ENCODE data around the gene SERPING1.
A peak's percentile ranks its signal among the peaks of the same experiment; 100 is the strongest.

Gene SERPING1

DNA sequence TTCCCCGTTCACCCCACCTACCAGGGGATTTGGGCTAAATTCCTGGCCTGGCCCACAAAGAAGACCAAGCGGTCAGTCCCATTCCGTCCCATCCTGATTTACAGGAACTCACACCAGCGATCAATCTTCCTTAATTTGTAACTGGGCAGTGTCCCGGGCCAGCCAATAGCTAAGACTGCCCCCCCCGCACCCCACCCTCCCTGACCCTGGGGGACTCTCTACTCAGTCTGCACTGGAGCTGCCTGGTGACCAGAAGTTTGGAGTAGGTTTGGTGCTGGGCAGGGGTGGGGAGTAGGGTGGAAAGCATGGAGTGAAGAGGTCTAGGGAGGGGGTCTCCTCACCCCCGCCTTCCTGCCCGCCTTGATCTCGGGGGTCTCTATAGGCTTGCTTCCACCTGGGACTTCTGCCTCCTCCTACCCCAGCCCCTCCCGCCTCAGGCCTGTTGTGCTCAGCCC, at the start of gene SERPING1:
TSS of gene SERPING1 (plus strand) at position 225 of the 455 bp plus-strand sequence. CDS start 586 bp downstream, outside the sequence.
- DNase-seq (ENCODE audit: low read depth in 2 of 2, low spot score in 1 of 2), result no peak

DNA sequence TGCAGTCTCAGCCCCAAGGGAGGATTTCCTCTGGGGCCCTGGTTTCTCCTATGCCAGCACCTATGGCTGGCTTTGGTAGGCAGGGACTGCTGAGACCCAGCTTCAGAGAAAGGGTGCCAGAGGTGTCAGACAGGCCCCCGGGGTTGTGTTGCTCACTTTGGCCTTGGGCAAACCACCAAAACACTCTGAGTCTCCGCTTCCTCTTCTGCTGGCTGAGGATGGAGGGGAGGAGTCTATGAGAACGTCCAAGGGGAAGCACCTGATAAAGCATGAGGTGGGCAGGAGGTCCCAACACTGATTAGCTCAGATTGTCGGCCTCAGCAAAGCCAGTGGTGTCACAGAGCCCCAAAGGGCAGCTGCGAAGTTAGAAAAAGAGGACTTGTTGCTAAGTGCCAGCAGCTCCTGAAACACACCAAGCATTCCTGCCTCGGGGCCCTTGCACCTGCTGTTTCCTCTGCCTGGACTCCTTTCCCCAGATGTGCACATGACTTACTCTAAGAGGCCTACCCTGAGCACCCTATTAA, 49.6 kb upstream of the SERPING1 start:
- no peak for DNase-seq (ENCODE audit: low read depth in 2 of 2, low spot score in 1 of 2)

DNA sequence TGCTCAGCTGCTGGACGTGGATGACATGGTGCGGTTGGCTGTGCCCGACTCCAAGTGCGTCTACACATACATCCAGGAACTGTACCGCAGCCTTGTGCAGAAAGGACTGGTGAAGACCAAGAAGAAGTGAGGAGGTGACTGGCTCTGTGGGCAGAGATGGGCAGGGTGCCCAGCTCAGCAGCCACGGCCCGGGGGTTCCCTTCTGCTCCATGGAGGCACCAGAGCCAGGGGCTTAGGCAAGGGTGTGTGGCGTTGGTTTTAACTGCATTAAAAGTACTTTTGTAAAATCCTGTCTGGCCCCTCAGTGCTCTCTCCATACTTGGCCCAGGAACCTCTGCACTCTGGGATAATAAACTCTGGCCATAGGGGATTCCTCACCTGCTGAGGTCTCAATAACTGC, 47.5 kb upstream of the SERPING1 start:
- DNase-seq (ENCODE audit: low read depth in 2 of 2, low spot score in 1 of 2), result no peak

DNA sequence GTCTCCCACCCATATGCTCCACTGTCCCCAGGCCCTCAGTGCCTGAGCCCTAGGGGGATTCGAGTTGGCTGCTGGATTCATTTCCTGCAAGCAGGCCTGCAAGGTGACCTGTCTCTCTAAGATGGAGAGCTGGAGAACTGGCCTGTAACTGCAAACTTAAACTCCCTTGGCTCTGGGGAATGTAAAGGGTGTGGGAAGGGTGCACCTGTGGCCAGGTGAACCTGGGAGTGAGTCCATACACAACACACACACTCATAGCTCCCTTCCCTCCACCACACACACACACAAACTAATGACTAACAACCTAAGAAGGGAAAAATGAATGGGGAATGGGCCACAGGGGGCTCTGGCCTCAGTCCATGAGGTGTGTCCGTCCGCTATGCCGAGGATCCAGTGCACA, 45.5 kb upstream of the SERPING1 start:
- DNase-seq (ENCODE audit: low read depth in 2 of 2, low spot score in 1 of 2), result no peak

DNA sequence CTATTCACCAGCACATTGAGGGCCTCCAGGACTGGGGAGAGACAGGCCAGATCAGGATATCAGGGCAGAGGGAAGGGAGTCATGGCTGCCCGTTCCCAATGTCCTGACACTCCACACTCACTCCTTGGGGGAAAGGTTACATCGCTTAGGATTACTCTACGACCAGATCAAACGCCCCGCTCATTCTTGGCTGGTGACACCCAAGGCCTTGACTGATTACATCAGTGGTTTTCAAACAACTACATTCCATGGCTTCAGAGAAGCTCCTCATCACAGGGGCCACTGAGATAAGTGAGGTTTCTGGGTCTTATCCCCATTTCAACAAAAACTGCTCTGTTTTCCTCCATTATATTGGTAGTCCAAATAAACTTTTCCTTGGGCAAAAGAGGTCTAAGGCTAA, 45.0 kb upstream of the SERPING1 start:
- DNase-seq (ENCODE audit: low read depth in 2 of 2, low spot score in 1 of 2), result no peak

DNA sequence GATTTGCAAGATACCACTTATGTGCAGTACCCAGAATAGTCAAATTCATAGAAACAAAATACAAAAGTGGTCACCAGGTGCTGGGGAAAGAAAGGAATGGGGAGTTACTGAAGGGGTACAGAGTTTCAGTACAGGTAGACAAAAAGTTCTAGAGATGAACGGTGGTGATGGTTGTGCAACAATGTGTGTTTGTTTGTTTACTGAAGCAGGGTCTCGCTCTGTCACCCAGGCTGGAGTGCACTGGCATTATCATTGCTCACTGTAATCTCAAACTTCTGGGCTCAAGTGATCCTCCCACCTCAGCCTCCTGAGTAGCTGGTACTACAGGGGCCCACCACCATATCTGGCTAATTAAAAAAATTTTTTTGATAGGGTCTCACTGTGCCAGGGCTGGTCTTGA, 42.1 kb upstream of the SERPING1 start:
- DNase-seq (ENCODE audit: low read depth in 2 of 2, low spot score in 1 of 2), result no peak

DNA sequence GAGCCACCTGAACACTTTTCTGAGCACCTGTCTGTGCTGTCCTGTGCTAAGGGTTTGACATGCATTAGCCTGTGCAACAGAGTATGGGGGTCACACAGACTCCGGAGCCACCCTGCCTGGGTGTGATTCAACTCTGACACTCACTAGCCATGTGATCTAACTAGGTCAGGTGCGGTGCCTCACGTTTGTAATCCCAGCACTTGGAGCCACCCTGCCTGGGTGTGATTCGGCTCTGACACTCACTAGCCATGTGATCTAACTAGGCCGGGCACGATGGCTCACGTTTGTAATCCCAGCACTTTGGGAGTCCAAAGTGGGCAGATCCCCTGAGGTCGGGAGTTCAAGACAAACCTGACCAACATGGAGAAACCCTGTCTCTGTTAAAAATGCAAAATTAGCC, 41.4 kb upstream of the SERPING1 start:
- no peak for DNase-seq (ENCODE audit: low read depth in 2 of 2, low spot score in 1 of 2)

DNA sequence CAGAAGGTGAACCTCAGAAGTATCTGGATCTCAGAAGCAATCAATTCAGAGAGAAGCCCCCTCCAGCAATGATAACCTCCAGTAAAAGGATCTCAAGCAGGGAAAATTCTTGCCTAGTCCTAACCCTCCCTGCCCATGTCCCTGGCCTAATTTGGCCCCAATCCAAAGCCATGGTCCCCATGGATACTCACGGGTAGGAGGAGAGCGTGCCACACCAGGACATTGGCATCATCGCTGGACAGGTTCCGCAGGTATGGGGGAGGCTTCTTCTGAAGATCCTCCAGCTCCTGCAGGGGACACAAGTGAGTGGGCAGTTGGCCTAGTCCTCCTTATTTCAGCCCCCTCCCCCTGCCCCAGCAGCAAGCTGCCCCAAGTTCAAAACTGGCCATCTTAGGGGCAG, 37.3 kb upstream of the SERPING1 start:
- no peak for DNase-seq (ENCODE audit: low read depth in 2 of 2, low spot score in 1 of 2)

DNA sequence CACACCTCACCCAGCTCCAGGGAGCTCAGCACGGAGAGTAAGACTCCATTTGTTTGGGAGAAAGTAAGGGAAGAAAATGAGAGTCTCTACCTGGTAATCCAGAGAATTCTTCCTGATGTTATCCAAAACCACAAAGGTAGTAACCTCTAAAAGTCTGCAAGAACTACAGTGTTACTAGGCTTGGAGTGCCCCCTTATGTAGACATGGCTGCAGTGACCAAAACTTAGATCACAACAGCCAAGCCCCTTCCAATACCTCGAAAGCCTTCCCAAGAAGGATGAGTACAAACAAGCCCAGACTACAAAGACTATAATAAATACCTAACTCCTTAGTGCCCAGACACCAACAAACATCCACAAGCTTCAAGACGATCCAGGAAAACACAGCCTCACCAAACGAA, 34.9 kb upstream of the SERPING1 start:
- no peak for DNase-seq (ENCODE audit: low read depth in 2 of 2, low spot score in 1 of 2)

DNA sequence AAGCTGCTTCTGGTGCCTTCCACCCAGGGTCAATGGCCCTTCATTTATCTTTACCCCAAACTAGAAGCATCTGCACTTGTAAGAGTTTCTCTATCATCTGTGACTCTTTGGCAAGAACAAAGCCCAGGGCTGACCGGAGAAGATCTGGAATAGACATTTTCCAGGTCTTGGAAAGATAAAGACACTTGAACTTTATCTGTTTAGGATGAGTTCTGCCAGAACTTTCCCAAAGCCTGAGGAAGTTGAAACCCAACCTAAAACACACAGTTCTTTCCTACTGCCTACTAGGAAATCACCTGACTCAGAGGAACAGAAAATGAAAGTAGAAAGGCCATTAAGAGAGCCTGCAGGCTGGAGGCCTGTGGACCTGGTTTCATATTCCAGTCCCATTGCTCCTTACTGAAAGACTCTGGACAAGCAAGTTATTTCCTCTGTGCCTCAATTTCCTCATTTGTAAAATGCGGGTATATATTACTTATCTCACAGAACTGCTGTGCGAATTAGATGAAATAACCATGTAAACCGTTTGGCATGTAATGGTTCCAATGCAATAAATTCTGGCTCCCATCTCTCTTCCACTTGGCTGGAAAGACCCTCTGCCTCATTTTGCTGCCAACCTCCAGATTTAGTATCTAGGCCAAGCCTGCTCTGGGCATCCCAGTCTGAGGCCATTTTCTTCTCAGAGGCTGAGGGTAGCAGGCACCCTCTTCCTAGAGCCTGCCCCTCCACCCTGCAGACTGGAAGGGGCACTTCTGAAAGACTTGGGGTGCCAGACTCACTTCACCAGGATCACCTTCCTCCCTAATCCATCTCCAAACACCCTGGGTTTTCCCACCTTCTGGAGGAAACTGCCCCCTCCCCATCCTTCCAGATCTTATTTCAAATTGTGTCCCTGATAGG, 31.2 kb upstream of the SERPING1 start:
- no peak for DNase-seq (ENCODE audit: low read depth in 2 of 2, low spot score in 1 of 2)

DNA sequence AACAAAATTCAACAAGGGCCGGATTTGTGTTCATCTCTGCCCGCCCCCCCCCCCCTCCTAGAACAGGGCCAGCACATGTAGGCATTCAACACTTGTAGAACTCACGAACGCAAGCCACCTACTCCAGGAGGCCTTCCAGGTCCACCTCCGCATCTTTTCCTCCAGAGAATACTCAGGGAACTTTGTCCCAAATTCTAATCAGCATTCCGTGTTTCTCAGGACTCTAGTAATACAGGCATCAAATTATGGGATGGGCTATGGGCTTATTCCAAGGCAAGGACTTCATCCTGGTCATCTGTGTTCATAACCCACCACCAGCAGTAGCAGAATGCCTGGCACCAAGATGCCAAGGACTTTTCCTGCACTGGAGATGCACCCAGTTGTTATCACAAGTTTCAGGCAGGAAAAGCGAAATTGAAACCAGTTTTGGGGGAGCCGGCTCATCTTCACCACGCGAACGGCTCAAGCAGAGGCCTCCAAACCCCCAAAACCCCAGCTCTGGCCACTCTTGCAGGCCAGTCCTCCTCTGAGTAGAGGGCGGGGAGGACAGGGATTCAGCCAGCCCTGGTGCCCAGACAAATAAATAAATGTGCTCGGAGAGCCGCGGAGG, 30.5 kb upstream of the SERPING1 start:
- no peak for DNase-seq (ENCODE audit: low read depth in 2 of 2, low spot score in 1 of 2)

DNA sequence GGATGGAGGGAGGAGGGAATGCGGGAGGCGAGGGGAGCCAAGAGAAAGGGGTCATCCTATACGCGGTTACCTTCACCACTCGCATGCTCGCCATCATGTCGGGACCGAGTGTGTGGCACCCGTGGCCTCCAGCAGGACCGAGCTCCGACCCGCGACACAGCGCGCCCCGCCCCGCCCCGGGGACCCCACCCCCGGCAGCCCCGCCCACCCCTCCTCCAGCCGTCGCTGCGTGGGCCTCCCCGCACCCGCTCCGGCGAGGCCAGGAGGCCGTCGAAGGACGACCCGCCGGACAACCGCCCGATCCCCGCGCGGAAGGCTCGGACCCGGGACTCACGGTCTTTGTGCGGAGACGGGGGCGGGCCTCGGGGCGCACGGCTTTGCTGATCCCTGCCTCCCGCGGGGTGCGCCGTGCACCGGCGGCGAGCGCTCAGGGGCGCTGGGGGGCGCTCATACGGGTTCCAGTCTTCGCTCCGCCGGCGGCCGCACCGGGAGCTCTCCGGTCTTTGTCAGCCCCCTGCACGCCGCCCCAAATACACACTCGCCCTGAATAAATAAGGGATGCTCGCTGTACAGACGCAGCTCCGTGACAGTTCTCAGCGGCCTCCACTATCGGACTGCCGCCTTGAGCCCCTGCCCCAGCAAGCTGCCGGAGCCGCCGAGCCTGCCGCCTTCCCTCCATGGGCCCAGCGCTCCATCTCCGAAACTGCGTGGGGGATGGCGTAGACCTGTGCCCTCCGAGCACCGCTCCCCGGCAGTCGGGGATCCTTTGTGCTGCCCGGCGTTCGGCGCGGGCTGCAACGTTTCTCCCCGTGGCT, 29.8 kb upstream of the SERPING1 start, which contains the start of gene UBE2L6:
TSS of gene UBE2L6 (minus strand) at position 158 of the 815 bp plus-strand sequence. CDS start at position 97, 61 bp downstream.
- peak; percentile 26 to 40 for DNase-seq (ENCODE audit: low read depth in 2 of 2, low spot score in 1 of 2)

DNA sequence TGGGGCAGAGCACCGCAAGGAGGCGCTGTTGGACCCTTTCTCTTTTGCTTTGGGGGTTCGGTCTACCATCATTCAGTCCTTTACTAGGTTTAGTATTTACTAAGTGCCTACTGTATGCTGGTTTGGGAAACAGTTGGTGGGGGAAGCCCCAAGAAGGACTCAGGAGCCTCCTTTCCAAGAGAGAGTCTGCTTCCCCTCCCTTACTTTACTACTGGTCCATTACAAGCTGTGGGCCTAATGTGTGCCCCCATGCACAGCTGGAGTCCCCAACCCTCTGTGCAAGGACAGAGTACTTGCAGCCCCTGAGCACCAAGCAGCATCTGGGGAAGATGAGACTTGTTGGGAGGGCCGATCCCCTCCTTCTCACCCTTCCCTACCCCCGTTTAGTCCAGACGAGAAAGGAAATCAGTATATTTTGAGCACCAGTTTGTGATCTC, 29.1 kb upstream of the SERPING1 start:
- peak; percentile 65 to 81 for DNase-seq (ENCODE audit: low read depth in 2 of 2, low spot score in 1 of 2)

DNA sequence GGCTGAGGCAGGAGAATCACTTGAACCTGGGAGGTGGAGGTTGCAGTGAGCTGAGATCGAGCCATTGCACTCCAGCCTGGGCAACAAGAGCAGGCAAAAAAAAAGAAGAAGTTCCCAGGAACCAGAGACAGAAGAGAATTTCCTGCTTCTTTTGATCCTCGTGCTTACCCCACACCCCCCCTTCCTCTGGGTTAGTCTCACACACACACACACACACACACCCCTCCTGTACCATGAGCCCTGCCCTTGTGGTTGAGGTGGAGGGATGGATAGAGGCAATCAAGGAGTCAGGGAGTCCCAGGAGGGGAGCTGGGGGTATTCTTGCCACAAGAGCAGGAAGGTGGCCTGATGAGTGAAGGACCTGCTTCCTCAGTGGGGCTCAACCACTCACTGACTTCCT, 25.9 kb upstream of the SERPING1 start:
- DNase-seq (ENCODE audit: low read depth in 2 of 2, low spot score in 1 of 2), result no peak

DNA sequence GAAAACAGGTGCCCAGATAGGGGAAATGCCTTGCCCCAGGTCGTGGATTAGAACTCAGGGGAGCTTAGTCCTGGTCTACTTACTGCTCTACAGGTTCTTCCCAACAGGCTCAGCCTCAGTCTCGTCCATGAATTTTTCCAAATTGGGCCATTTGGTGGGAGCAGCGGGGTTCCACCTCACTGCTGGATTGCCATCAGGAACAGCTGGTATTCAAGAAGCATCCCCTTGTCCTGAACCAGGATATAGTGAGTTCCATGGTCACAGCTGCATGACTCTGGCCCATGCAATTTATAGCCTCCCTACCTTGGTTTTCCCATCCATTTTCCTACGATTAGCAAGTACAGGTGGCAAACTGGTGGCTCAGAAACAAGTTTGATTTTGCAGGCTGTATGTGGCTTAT, 23.4 kb upstream of the SERPING1 start:
- DNase-seq (ENCODE audit: low read depth in 2 of 2, low spot score in 1 of 2), result no peak

DNA sequence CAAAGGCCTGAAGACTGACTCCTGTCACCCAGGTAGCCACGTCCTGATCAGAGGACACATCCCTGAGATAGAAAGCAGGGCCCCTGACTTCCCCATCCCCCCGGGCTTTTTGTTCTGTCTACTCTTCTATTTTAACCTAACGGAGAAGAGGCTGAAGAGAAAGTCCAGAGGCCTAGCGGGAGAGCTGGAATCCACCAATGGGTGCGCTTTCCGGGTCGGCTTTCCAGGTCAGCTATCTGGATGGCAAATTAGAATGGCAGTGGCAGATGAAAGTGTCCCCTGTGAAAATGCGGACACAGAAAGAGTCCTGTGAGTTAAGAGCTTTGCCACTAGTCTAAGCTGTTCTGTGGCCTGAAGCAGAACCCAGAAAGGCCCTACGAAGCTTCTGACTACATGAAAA, 13.1 kb upstream of the SERPING1 start:
- no peak for DNase-seq (ENCODE audit: low read depth in 2 of 2, low spot score in 1 of 2)

DNA sequence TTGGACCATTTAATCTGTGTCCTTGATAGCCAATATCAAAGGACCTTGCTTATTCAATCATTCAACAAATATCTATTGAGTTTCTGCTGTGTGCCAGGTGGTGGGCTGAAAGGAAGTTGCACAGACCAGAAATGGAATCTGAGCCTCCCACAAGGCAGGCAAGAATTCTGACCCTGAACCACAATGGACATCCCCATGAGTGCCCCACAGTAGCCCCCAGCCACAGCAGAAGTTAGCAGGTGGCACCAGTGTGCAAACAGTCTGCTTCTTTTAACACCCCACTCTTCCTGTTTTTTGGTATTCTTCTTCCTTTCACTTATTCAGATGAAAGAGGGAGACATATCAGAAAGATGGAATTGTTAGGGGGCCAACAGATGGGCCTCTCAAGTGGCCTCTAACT, 12.2 kb upstream of the SERPING1 start:
- DNase-seq (ENCODE audit: low read depth in 2 of 2, low spot score in 1 of 2), result no peak

DNA sequence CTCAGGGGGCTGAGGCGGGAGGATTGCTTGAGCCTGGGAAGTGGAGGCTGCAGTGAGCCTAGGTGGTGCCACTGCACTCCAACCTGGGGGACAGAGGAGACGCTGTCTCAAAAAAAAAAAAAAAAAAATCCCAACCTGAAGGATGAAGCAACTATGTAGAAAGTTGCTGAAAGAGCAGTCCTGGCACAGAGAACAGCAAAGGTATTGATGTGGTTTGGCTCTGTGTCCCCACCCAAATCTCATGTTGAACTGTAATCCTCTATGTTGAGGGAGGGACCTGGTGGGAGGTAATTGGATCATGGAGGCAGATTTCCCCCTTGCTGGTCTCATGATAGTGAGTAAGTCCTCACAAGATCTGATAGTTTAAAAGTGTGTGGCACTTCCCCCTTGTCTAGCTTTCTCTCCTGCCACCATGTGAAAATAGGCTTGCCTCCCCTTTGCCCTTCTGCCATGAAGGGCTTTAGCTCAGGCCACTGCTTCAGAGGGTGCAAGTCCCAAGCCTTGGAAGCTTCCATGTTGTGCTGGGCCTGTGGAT, 10.7 kb upstream of the SERPING1 start:
- no peak for DNase-seq (ENCODE audit: low read depth in 2 of 2, low spot score in 1 of 2)

DNA sequence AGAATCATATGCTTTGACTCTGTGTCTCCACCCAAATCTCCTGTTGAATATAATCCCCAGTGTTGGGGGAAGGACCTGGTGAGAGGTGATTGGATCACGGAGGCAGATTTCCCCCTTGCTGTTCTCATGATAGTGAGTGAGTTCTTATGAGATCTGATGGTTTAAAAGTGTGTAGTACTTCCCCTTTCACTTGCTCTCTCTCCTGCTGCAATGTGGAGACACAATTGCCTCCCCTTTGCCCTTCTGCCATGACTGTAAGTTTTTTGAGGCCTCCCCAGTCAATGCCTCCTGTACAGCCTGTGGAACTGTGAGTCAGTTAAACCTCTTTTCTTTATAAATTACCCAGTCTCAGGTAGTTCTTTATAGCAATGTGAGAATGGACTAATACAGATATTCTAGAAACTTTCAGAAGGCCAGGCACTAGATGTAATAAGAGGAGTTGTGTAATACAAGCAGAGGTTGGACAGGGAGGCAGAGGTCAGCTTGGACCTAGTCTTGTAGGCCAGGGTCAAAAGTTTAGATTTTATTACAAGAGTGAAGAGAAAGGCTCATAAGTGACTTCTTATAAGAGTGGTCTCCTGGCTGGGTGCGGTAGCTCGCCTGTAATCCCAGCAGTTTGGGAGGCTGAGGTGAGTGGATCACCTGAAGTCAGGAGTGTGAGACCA, 9.3 kb upstream of the SERPING1 start:
- no peak for DNase-seq (ENCODE audit: low read depth in 2 of 2, low spot score in 1 of 2)

DNA sequence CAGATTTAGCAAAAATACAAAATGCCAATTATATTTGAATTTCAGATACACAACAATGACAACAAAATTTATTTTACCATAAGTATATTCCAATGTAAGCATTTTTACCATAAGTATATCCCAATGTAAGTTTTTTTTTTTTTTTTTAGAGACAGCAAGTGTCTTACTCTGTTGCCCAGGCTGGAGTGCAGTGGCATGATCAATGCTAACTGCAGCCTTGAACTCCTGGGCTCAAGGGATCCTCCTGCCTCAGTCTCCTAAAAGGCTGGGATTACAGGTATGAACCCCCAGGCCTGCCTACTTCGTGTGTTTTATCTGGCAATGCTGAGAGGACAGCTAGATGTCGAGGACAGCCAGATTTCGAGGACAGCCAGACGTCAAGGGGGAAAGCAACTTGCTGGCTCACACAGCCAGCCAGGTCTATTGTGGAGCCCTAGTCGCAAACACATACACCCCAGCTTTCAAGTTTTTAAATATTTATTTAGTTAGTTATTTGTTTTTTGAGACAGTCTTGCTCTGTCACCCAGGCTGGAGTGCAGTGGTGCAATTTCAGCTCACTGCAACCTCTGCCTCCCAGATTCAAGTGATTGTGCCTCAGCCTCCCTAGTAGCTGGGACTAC, 1.1 kb upstream of the SERPING1 start:
- DNase-seq (ENCODE audit: low read depth in 2 of 2, low spot score in 1 of 2), result no peak
